Mesodermal cell (in vitro differentiated cells): Measurements from ENCODE around the gene GSX1. TPM values are rescaled to one million over a fixed set of nuclear protein-coding genes. Genes with fewer than 3 reads are reported as not detected.
"Not testable (repeated sequence)": the region's sequence is repeated elsewhere in the genome, so short reads cannot be mapped to it uniquely, and the experiment has no call there.

Experiments used
- H3K27ac ChIP-seq: 2 replicates; pipeline ENCODE4 v1.7.0; 2013; ENCODE audit warnings: mild to moderate bottlenecking, low read depth, low read length, moderate library complexity; ENCODE audit not compliant: severe bottlenecking
- H3K36me3 ChIP-seq: 2 replicates; pipeline ENCODE4 v1.7.1; 2013; ENCODE audit warnings: mild to moderate bottlenecking, low read length, moderate library complexity; ENCODE audit not compliant: control insufficient read depth, insufficient read depth
- H3K4me1 ChIP-seq: one replicate; pipeline ENCODE4 v1.7.1; 2013; ENCODE audit warnings: mild to moderate bottlenecking, low read length; ENCODE audit not compliant: insufficient read depth, control insufficient read depth, poor library complexity, severe bottlenecking
- H3K4me3 ChIP-seq: 2 replicates; pipeline ENCODE4 v1.7.0; 2013; ENCODE audit warnings: low read length, control low read depth, mild to moderate bottlenecking; ENCODE audit not compliant: insufficient read depth, poor library complexity, severe bottlenecking; ENCODE audit errors: extremely low read depth
- H3K9me3 ChIP-seq: 2 replicates; pipeline ENCODE4 v1.7.1; 2013; ENCODE audit warnings: mild to moderate bottlenecking, low read length, moderate library complexity; ENCODE audit not compliant: control insufficient read depth
- WGBS, 2 experiments: methylation state at CpG; one replicate each; pipeline ENCODE4 v1.1.5; 2013; ENCODE audit warnings: missing lambda C conversion rate in 2 of 2; ENCODE audit not compliant: insufficient coverage in 2 of 2; 5-methylcytosine and 5-hydroxymethylcytosine counted together
- polyA plus RNA-seq, 2 experiments: library from polyadenylated mRNA; stranded (reverse); fragments of 50-300 nt; gene quantifications; one replicate each; pipeline ENCODE4 v1.2.3, GENCODE V29; 2013

The GSX1 gene
- not detected for polyA plus RNA-seq (2013, experiment 1 of 2)
- polyA plus RNA-seq (2013, experiment 2 of 2): not detected

DNA sequence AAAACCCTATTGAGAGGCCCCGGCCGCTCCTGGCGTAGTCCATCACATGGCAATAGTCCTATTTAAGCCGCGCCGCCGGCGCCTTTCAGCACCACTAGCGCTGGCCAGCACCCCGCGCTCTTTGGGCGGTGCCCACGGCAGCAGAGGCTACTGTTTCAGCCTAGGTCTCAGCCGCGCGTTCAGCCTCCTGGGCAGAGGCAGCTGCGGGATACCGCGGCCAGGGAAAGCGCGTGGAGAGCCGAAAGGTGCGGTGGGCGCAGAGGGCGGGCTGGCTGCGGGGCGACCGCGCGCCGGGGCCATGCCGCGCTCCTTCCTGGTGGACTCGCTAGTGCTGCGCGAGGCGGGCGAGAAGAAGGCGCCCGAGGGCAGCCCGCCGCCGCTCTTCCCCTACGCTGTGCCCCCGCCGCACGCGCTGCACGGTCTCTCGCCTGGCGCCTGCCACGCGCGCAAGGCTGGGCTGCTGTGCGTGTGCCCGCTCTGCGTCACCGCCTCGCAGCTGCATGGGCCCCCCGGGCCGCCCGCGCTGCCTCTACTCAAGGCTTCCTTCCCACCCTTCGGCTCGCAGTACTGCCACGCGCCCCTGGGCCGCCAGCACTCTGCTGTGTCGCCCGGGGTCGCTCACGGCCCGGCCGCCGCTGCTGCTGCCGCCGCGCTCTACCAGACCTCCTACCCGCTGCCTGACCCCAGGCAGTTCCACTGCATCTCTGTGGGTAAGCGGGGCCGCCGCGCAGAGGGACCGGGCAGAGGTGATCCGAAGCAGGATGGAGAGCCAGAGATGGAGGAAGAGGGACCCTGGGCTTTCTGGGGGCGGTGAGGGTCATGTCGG lies at the start of gene GSX1:
Gene GSX1 (plus strand): TSS at position 91 of the 826 bp plus-strand sequence. CDS start 208 bp downstream, at position 299.
- Histone ChIP-seq H3K4me1 (no peaks in the 10 kb centered on the region), H3K27ac (no peak within 1 kb of the TSS), H3K36me3 (no peaks in the 10 kb centered on the region), H3K9me3 (no peaks in the 10 kb centered on the region), H3K4me3 (no peak within 1 kb of the TSS)
- 1 to 2% methylated on average over 65 to 68 of the region's 87 CpGs for WGBS, 2 experiments

DNA sequence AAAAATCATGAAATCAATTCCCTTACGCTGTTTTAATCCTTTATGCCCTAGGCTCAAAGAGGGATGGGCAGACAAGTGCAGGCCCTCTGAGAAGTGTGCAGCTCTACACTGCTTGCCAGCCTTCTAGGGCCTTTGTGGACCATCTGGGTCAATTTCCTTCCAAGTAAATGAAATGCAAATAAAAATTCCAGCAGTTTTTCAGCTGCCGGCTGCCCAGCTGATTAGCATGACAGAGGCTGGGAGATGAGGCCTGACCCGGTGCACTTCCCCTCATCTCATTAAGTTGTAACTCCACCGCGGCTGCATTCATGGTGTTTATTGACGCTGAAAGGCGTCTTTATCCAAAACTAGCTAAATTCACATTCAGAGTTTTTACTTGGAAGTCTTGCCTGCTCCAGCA lies 47.5 kb upstream of the GSX1 start:
- H3K4me1 ChIP-seq: no peaks in the 10 kb centered on the region
- H3K9me3 ChIP-seq: no peaks in the 10 kb centered on the region
- 18 to 36% methylated on average over 6 to 7 of the region's 7 CpGs for WGBS, 2 experiments
- H3K27ac ChIP-seq: no peak overlapping the region
- no peak overlapping the region for H3K4me3 ChIP-seq
- no peaks in the 10 kb centered on the region for H3K36me3 ChIP-seq

DNA sequence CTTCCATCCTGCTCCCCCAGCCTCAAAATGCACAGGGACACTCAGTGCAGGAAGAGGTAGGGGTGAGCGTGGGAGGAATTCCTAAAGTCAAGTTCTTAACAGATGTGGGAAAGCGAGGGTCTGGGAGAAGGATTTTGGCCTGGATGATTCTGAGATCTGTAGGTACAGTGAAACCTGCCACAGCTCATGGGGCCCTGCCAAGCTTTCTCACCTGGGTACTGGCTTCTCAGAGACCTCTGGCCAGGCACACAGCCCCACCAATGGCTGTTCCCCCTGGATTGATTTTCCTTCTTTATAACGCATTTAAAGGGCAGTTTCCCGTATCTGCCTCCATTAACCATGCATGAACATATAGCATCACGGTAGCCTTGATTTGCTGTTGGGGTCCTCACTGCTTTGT lies 47.0 kb upstream of the GSX1 start:
- Histone ChIP-seq H3K4me1 (no peaks in the 10 kb centered on the region), H3K27ac (no peak overlapping the region), H3K9me3 (no peaks in the 10 kb centered on the region), H3K4me3 (no peak overlapping the region), H3K36me3 (no peaks in the 10 kb centered on the region)
- WGBS, 2 experiments: 79 to 87% methylated on average over 4 to 5 of the region's 5 CpGs

DNA sequence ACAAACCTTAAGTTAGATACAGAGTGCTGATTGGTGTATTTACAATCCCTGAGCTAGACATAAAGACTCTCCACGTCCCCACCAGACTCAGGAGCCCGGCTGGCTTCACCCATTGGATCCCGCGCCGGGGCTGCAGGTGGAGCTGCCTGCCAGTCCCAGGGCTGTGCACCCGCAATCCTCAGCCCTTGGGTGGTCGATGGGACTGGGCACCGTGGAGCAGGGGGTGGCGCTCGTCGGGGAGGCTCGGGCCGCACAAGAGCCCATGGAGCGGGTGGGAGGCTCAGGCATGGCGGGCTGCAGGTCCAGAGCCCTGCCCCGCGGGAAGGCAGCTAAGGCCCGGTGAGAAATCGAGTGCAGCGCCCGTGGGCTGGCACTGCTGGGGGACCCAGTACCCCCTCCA lies 44.1 kb upstream of the GSX1 start:
- not testable (repeated sequence) for H3K9me3 ChIP-seq, H3K27ac ChIP-seq, H3K4me3 ChIP-seq, H3K4me1 ChIP-seq, H3K36me3 ChIP-seq
- 92 to 94% methylated on average over 18 to 20 of the region's 21 CpGs for whole genome bisulfite sequencing, 2 experiments

DNA sequence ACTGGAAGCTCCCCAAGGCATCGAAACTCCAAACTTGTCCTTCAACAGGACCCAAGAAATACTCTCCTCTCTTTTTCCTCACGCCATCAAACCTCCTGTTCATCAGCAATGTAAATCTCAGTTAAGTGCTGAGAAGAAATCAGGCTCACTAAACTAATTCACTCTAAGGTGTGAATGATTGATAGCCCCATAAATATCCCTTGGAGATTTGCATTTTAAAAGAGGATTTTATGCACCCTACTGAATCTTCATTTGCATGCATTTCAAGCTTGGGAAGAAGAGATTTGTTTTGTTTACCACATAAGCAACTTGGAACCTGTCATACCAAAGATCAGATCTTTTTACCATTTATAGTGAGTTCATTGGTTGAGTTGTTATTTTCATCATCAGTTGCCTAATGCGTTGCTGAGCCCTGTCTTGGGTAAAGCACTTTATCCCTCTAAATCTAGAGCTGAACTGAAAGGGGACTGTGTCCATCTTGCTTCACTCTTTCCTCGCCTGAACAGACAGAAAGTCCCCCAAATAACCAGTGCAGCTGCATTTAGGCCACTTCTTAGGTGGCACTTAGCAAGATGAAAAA lies 40.2 kb upstream of the GSX1 start:
- Histone ChIP-seq H3K27ac (no peak overlapping the region), H3K9me3 (peaks cover 8% of the 10 kb centered on the region), H3K4me3 (no peak overlapping the region), H3K4me1 (no peaks in the 10 kb centered on the region), H3K36me3 (no peaks in the 10 kb centered on the region)
- 64 to 66% methylated on average over 3 of the region's 4 CpGs for WGBS, 2 experiments

DNA sequence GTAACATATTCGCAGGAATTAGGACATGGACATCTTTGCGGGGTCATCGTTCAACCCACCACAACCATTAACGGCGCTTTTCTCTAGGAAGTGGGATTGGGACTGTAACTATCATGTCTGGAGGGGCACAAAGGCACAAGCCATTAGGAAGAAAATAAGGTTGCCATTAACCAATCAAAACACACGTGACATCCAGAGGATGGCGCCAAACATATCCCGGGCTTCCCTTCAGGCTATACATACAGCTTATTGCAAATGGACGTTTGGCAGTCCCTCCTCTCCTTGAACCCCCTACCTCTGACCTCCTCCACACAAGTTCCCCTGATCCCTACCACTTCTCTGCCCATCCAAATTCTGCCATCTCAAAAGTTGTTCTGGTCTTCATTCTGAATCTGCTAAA lies 26.6 kb upstream of the GSX1 start:
- Histone ChIP-seq H3K27ac (no peak overlapping the region), H3K4me3 (no peak overlapping the region), H3K9me3 (no peaks in the 10 kb centered on the region), H3K36me3 (no peaks in the 10 kb centered on the region), H3K4me1 (no peaks in the 10 kb centered on the region)
- WGBS, 2 experiments: 70 to 76% methylated on average over 5 to 7 of the region's 9 CpGs

DNA sequence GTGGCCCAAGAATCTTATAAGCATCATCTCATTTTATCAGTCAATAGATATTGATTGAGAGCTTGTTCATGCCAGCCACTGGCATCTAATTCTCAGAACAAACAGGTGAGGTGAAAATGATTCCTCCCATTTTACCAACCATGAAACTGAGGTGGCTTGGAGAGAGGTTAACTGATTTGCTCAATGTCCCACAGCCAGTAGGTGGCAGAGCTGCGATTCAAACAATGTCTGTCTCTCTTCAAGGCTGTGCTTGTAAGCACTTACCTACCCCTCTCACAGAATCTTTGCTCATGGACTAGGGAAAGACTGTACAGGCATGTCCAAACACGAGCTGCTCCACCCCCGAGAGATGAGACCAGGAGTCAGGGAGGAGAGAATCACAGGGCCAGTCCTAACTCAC lies 21.5 kb upstream of the GSX1 start:
- no peaks in the 10 kb centered on the region for H3K4me1 ChIP-seq
- 8 to 10% methylated on average over 2 of the region's 3 CpGs for WGBS, 2 experiments
- no peaks in the 10 kb centered on the region for H3K36me3 ChIP-seq
- no peaks in the 10 kb centered on the region for H3K9me3 ChIP-seq
- no peak overlapping the region for H3K4me3 ChIP-seq
- H3K27ac ChIP-seq: no peak overlapping the region

DNA sequence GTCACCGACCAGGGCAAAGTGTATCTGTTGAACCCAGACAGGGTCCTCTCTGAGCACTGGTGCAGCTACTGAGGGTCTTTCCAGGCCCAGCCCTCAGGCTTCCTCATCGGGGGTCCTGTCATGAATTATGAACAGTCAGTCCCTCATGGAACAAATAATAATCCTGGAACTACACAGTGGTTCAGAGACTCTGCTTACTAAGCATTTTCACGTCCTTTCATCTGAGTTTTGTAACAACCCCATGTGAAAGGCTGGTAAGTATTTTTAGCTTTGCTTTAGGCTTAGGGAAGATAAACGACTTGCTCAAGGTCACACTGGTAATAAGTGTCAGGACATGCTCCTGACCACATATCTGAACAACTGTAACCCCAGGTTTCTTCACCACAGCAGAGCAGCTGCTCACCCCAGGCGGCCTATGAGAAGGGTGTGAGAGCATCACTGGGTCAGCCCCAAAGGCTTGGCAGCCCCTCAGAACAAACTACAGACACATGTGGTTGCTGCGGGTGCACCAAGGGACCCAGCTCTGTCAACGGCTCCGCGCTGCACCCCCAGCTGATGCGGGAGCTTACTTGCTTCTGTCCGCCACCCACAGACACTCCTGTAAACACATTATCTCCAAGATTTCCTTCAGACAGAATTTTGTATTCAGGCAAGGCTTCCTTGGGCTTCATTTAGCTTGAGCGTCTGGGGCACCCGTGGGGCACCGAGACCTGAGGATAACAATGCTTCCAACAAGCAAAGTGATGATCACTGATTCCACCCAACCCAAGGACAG lies 19.4 kb upstream of the GSX1 start:
- no peaks in the 10 kb centered on the region for H3K9me3 ChIP-seq
- WGBS, 2 experiments: 88 to 92% methylated on average over 7 to 12 of the region's 14 CpGs

DNA sequence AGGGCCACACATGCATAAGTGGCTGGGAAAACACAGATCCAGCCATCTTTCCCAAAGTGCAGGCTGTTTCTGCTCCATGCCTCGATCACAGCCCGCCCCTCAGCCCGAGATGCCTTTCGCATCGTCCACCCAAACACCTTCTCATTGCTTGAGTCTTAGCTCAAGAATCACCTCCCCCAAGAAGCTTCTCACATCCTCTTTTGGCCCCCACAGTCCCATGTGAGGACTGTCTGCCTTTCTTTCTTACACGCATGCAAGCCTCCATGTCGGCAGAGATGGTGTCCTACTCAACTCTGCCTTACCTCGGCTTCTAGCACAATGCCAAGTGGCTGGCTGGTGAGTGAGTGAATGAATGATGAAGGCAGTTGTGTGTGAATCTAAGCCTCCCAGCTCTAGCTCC lies 18.1 kb upstream of the GSX1 start:
- no peaks in the 10 kb centered on the region for H3K4me1 ChIP-seq
- H3K36me3 ChIP-seq: no peaks in the 10 kb centered on the region
- 82 to 92% methylated on average over 5 to 8 of the region's 8 CpGs for WGBS, 2 experiments
- H3K27ac ChIP-seq: no peak overlapping the region
- no peak overlapping the region for H3K4me3 ChIP-seq
- no peaks in the 10 kb centered on the region for H3K9me3 ChIP-seq

More for the DNA sequence above, 19.4 kb upstream of the GSX1 start:
- H3K36me3 ChIP-seq: no peaks in the 10 kb centered on the region
- no peak overlapping the region for H3K4me3 ChIP-seq
- no peaks in the 10 kb centered on the region for H3K4me1 ChIP-seq
- no peak overlapping the region for H3K27ac ChIP-seq

DNA sequence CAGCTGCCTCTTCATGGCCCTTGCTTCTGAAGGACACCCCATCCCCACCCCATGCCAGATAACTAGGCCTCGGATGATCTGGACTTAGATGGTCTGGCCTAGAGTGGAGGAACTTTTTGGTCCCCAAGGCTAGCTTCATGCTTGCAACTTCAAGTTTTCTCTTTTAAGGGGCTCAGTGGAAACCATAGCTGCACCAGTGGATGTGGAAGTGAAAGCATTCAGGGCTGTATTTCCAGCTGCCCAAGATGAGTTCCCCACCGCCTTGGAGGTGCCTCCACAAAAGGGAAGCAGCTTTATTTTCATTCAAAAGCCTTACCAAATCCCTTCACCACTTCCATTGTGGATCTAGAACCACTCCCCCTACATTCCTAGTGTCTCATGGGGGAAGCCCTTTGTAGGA lies 17.6 kb upstream of the GSX1 start:
- Histone ChIP-seq H3K4me1 (no peaks in the 10 kb centered on the region), H3K9me3 (no peaks in the 10 kb centered on the region), H3K27ac (no peak overlapping the region), H3K4me3 (no peak overlapping the region), H3K36me3 (no peaks in the 10 kb centered on the region)
- WGBS, 2 experiments: 100% methylated on average over 1 of the region's 2 CpGs; no CpG with 5 or more reads in 1 of the 2 experiments
